ENCODE results near the gene TMED5. TPM values are rescaled to one million over a fixed set of nuclear protein-coding genes. Genes with fewer than 3 reads are reported as not detected.

The TMED5 gene
- polyA plus RNA-seq, 1 of the 3 experiments (the other 2 are of a cell fraction): 24.2 TPM

DNA sequence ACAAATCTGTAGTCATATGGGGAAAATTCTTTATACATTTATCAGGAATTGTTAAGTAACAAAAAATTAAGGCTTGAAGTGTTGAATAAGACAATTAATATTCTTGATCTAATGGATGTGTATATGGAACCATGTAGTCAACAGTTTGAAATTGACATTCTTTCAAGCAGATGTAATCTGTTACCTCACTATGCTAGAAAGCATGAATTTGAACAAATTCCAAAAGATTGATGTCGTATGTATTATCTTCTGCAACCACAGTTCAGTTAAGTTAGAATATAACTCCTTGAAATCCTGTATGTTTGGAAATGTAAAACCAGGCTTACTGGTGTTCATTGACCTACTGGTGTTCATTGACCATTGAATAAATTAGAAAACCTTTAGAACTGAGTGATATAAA lies 16.4 kb upstream of the TMED5 start:
- no peak overlapping the region for H3K9ac ChIP-seq
- no peaks in the 10 kb centered on the region for H3K27me3 ChIP-seq (ENCODE audit: insufficient read depth)
- no peak overlapping the region for H3K4me3 ChIP-seq (ENCODE audit: low read depth in 2 of 2, low read length in 1 of 2)
- H3K9me2 ChIP-seq: no peaks in the 10 kb centered on the region
- WGBS (ENCODE audit: low lambda C conversion rate): 86% methylated on average over 1 of the region's 1 CpG
- no peak overlapping the region for H3K4me2 ChIP-seq
- CTCF ChIA-PET: no interaction called here
- H3K27ac ChIP-seq (ENCODE audit: low read depth in 2 of 2, low read length in 1 of 2): no peak overlapping the region
- no peaks in the 10 kb centered on the region for H3F3A ChIP-seq (replicated peaks; ENCODE audit: insufficient read depth)
- H3K36me3 ChIP-seq (replicated peaks in 1 of 2; ENCODE audit: control insufficient read depth in 1 of 2, insufficient read depth in 2 of 2, low read length in 1 of 2): peaks cover 0 to 32% of the 10 kb centered on the region in 2 experiments
- H3K4me1 ChIP-seq (ENCODE audit: control insufficient read depth in 1 of 2, insufficient read depth in 2 of 2, low read depth in 1 of 2, low read length in 1 of 2): no peaks in the 10 kb centered on the region; a peak in 1 of 4 replicates
- TF ChIP-seq SIN3A (IDR thresholded peaks at IDR 0.05; ENCODE audit: borderline replicate concordance, low read depth, low read length): no peak
- no peaks in the 10 kb centered on the region; the same call in 1 of the 2 replicates for H3K79me2 ChIP-seq (ENCODE audit: insufficient read depth)
- POLR2A ChIA-PET: no interaction called here
- DNase-seq: no peak
- no peaks in the 10 kb centered on the region for H4K20me1 ChIP-seq (ENCODE audit: insufficient read depth)
- H3K9me3 ChIP-seq: no peaks in the 10 kb centered on the region
- no peak overlapping the region for H2AFZ ChIP-seq (ENCODE audit: low read depth)

GRCh38 chr1:93194231-93194990 lies 14.2 kb upstream of the TMED5 start:
- Histone ChIP-seq H3K27ac (ENCODE audit: low read depth in 2 of 2, low read length in 1 of 2) (no peak overlapping the region), H3K4me2 (no peak overlapping the region), H3K9me3 (no peaks in the 10 kb centered on the region), H3K4me1 (ENCODE audit: control insufficient read depth in 1 of 2, insufficient read depth in 2 of 2, low read depth in 1 of 2, low read length in 1 of 2) (no peaks in the 10 kb centered on the region; a peak in 1 of 4 replicates), H3K27me3 (ENCODE audit: insufficient read depth) (no peaks in the 10 kb centered on the region), H2AFZ (ENCODE audit: low read depth) (no peak overlapping the region), H3K9ac (no peak overlapping the region), H3K4me3 (ENCODE audit: low read depth in 2 of 2, low read length in 1 of 2) (no peak overlapping the region), H3F3A (replicated peaks; ENCODE audit: insufficient read depth) (no peaks in the 10 kb centered on the region), H3K79me2 (ENCODE audit: insufficient read depth) (no peaks in the 10 kb centered on the region; the same call in 1 of the 2 replicates), H3K36me3 (replicated peaks in 1 of 2; ENCODE audit: control insufficient read depth in 1 of 2, insufficient read depth in 2 of 2, low read length in 1 of 2) (peaks cover 0 to 32% of the 10 kb centered on the region in 2 experiments), H4K20me1 (ENCODE audit: insufficient read depth) (no peaks in the 10 kb centered on the region), H3K9me2 (no peaks in the 10 kb centered on the region)
- WGBS (ENCODE audit: low lambda C conversion rate): 96% methylated on average over 4 of the region's 4 CpGs
- TF ChIP-seq ZBTB33 (IDR thresholded peaks at IDR 0.05; ENCODE audit: borderline replicate concordance, low read depth): no peak
- CTCF ChIA-PET: no interaction called here
- POLR2A ChIA-PET: interaction anchor here (1.1 kb wide), 1 partner anchor 116 kb away, joined by 4 read pairs; no protein-coding TSS in a partner anchor
- DNase-seq: no peak

GRCh38 chr1:93190432-93190831 lies 10.2 kb upstream of the TMED5 start:
- H3K4me3 ChIP-seq (ENCODE audit: low read depth in 2 of 2, low read length in 1 of 2): no peak overlapping the region
- H3F3A ChIP-seq (replicated peaks; ENCODE audit: insufficient read depth): no peaks in the 10 kb centered on the region
- DNase-seq: no peak
- ChIA-PET POLR2A (no interaction called here), CTCF (no interaction called here)
- H3K4me2 ChIP-seq: no peak overlapping the region
- H3K27ac ChIP-seq (ENCODE audit: low read depth in 2 of 2, low read length in 1 of 2): no peak overlapping the region
- H3K4me1 ChIP-seq (ENCODE audit: control insufficient read depth in 1 of 2, insufficient read depth in 2 of 2, low read depth in 1 of 2, low read length in 1 of 2): peaks cover 0 to 4% of the 10 kb centered on the region in 2 experiments; a peak in 2 of 4 replicates
- no peak overlapping the region for H2AFZ ChIP-seq (ENCODE audit: low read depth)
- H3K9me2 ChIP-seq: no peaks in the 10 kb centered on the region
- H3K9me3 ChIP-seq: no peaks in the 10 kb centered on the region
- no peaks in the 10 kb centered on the region for H3K27me3 ChIP-seq (ENCODE audit: insufficient read depth)
- no peaks in the 10 kb centered on the region; the same call in 1 of the 2 replicates for H3K79me2 ChIP-seq (ENCODE audit: insufficient read depth)
- H3K9ac ChIP-seq: no peak overlapping the region
- 96% methylated on average over 3 of the region's 3 CpGs for WGBS (ENCODE audit: low lambda C conversion rate)
- no peaks in the 10 kb centered on the region for H4K20me1 ChIP-seq (ENCODE audit: insufficient read depth)
- peaks cover 4 to 33% of the 10 kb centered on the region in 2 experiments for H3K36me3 ChIP-seq (replicated peaks in 1 of 2; ENCODE audit: control insufficient read depth in 1 of 2, insufficient read depth in 2 of 2, low read length in 1 of 2)
- TF ChIP-seq, protein P1, sequence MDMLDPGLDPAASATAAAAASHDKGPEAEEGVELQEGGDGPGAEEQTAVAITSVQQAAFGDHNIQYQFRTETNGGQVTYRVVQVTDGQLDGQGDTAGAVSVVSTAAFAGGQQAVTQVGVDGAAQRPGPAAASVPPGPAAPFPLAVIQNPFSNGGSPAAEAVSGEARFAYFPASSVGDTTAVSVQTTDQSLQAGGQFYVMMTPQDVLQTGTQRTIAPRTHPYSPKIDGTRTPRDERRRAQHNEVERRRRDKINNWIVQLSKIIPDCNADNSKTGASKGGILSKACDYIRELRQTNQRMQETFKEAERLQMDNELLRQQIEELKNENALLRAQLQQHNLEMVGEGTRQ (IDR thresholded peaks at IDR 0.05; ENCODE audit: borderline replicate concordance, low read depth, low read length): no peak
- no peak for TF ChIP-seq CTCF (IDR thresholded peaks at IDR 0.05)
- TF ChIP-seq MXI1 (IDR thresholded peaks at IDR 0.05; ENCODE audit: low read depth, low read length): no peak
- TF ChIP-seq YY1 (IDR thresholded peaks at IDR 0.05; ENCODE audit: low read depth): no peak
- TF ChIP-seq, protein P2, sequence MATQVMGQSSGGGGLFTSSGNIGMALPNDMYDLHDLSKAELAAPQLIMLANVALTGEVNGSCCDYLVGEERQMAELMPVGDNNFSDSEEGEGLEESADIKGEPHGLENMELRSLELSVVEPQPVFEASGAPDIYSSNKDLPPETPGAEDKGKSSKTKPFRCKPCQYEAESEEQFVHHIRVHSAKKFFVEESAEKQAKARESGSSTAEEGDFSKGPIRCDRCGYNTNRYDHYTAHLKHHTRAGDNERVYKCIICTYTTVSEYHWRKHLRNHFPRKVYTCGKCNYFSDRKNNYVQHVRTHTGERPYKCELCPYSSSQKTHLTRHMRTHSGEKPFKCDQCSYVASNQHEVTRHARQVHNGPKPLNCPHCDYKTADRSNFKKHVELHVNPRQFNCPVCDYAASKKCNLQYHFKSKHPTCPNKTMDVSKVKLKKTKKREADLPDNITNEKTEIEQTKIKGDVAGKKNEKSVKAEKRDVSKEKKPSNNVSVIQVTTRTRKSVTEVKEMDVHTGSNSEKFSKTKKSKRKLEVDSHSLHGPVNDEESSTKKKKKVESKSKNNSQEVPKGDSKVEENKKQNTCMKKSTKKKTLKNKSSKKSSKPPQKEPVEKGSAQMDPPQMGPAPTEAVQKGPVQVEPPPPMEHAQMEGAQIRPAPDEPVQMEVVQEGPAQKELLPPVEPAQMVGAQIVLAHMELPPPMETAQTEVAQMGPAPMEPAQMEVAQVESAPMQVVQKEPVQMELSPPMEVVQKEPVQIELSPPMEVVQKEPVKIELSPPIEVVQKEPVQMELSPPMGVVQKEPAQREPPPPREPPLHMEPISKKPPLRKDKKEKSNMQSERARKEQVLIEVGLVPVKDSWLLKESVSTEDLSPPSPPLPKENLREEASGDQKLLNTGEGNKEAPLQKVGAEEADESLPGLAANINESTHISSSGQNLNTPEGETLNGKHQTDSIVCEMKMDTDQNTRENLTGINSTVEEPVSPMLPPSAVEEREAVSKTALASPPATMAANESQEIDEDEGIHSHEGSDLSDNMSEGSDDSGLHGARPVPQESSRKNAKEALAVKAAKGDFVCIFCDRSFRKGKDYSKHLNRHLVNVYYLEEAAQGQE (IDR thresholded peaks at IDR 0.05; ENCODE audit: low read depth, low read length): no peak
- no peak for TF ChIP-seq EZH2phosphoT487 (IDR thresholded peaks at IDR 0.05; ENCODE audit: borderline replicate concordance, low read depth)
- TF ChIP-seq JUND (IDR thresholded peaks at IDR 0.05): no peak
